Measurements from ENCODE around the gene CREB3L1.

Gene CREB3L1

GRCh38 chr11:46275964-46276641 lies 1.4 kb upstream of the CREB3L1 start:
- peak; percentile 64 for DNase-seq

- peak; percentile 48 for DNase-seq
Observed at GRCh38 chr11:46277313-46277621, 195 bp upstream of the CREB3L1 start.

- peak; percentile 60 for DNase-seq
Observed at GRCh38 chr11:46278387-46279125, 1.1 kb downstream of the CREB3L1 start.

- peak; percentile 50 for DNase-seq
Observed at GRCh38 chr11:46279126-46280099, 2.0 kb downstream of the CREB3L1 start.

- no peak for DNase-seq
Observed at GRCh38 chr11:46280706-46281105, 3.2 kb downstream of the CREB3L1 start.

- no peak for DNase-seq
Observed at GRCh38 chr11:46281371-46281831, 3.9 kb downstream of the CREB3L1 start.

- DNase-seq, result no peak
Observed at GRCh38 chr11:46285173-46285572, 7.7 kb downstream of the CREB3L1 start.

- DNase-seq, result no peak
Observed at GRCh38 chr11:46285594-46286033, 8.2 kb downstream of the CREB3L1 start.

- no peak for DNase-seq
Observed at GRCh38 chr11:46286789-46287188, 9.3 kb downstream of the CREB3L1 start.

- DNase-seq, result no peak
Observed at GRCh38 chr11:46288451-46288850, 11.0 kb downstream of the CREB3L1 start.

- DNase-seq, result no peak
Observed at GRCh38 chr11:46290011-46290410, 12.5 kb downstream of the CREB3L1 start.

GRCh38 chr11:46290598-46291309 lies 13.3 kb downstream of the CREB3L1 start:
- DNase-seq, result no peak

- DNase-seq, result no peak
Observed at GRCh38 chr11:46291441-46292150, 14.1 kb downstream of the CREB3L1 start.

GRCh38 chr11:46293066-46293465 lies 15.6 kb downstream of the CREB3L1 start:
- DNase-seq, result no peak

- DNase-seq, result no peak
Observed at GRCh38 chr11:46293641-46294103, 16.2 kb downstream of the CREB3L1 start.

- no peak for DNase-seq
Observed at GRCh38 chr11:46294365-46295309, 17.2 kb downstream of the CREB3L1 start.

GRCh38 chr11:46295312-46296058 lies 18.0 kb downstream of the CREB3L1 start:
- no peak for DNase-seq

GRCh38 chr11:46296059-46296527 lies 18.6 kb downstream of the CREB3L1 start:
- no peak for DNase-seq

Measured in SHP77 treated with DMSO at 0.1 percent for 48 hours (cell line).